Measurements from ENCODE around the gene NFIX.

- TF ChIP-seq CTCF (IDR thresholded peaks at IDR 0.05; ENCODE audit: insufficient read depth, low read depth, low read length) (no peak), EZH2 (IDR thresholded peaks at IDR 0.05; ENCODE audit: insufficient read depth, low read length) (no peak)
These were observed 23.0 kb downstream of the NFIX start for GRCh38 chr19:13018035-13018914.

All from astrocyte (in vitro differentiated cells and primary cell).